Liver (tissue), 3 donors: Measurements from ENCODE around the gene ZNF846.

Experiments
- HNF4A ChIP-seq, 2 donors: conservative IDR thresholded peaks; 2 replicates each; pipeline ENCODE4 v1.6.1; 2016; ENCODE audit warnings: antibody characterized with exemption in 2 of 2, mild to moderate bottlenecking in 2 of 2
- JUND ChIP-seq, 2 donors: IDR thresholded peaks; 2 replicates each; pipeline ENCODE4 v1.6.1; 2016; ENCODE audit warnings: antibody characterized with exemption in 2 of 2
- RAD21 ChIP-seq, 2 donors: IDR thresholded peaks; 2 replicates each; pipeline ENCODE4 v1.6.1; 2016; ENCODE audit warnings: antibody characterized with exemption in 2 of 2, mild to moderate bottlenecking in 2 of 2
- SP1 ChIP-seq: IDR thresholded peaks from 2 replicates; pipeline ENCODE4 v1.6.1; 2018; ENCODE audit warnings: antibody characterized with exemption, mild to moderate bottlenecking
- TAF1 ChIP-seq: conservative IDR thresholded peaks from 2 replicates; pipeline ENCODE4 v1.6.1; 2016; ENCODE audit warnings: antibody characterized with exemption, mild to moderate bottlenecking
- YY1 ChIP-seq: IDR thresholded peaks from 2 replicates; pipeline ENCODE4 v1.6.1; 2016; ENCODE audit warnings: antibody characterized with exemption, mild to moderate bottlenecking
- TF ChIP-seq, protein P1 (sequence below): fragments of 150-350 bp; IDR thresholded peaks from 2 replicates; pipeline ENCODE4 v1.5.1; 2017; ENCODE audit warnings: improper control_type of control experiment, low read depth, low read length; ENCODE audit not compliant: missing input control
- TF ChIP-seq, protein P2 (sequence below): IDR thresholded peaks from 2 replicates; pipeline ENCODE4 v1.6.1; 2016; ENCODE audit warnings: antibody characterized with exemption, mild to moderate bottlenecking
- donor health status: healthy.
- donor health status: healthy.

DNA sequence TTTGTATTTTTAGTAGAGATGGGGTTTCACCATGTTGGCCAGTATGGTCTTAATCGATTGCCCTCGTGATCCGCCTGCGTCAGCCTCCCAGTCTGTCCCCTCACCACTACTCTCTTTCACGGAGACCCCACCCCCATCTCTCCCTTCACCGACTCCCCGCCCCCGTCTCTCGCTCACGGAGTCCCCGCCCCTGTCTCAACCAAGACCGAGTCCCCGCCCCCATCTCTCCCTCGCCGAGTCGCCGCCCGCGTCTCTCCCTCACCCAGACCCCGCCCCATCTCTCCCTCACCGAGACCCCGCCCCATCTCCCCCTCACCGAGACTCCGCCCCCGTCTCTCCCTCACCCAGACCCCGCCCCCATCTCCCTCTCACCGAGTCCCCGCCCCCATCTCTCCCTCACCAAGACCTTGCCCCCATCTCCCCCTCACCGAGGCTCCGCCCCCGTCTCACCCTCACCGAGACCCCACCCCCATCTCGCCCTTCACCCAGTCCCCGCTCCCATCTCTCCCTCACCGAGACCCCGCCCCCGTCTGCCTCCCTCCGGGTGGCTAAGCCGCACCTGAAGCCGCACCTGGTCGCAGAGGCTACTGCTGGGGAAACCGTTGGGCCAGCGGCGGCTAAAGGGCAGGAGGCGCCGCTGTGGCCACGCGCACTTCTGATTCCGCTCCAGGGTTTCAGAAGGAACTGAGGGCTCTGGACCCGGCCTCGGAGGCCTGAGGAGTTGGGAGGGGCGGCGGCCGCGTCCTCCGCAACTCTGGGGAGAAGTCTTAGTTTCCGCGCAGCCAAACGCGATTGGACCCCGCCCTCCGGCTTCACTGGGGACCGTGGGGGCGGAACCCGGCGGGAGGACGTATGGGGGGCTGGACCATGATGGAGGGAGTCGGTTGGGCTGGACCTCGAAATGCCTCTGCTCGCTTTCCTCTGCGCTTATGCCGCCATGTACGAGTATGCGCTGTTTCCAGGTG is 17.1 kb upstream of the ZNF846 start:
- TF ChIP-seq JUND (IDR thresholded peaks at IDR 0.05), result no peak
- TF ChIP-seq, protein P1, sequence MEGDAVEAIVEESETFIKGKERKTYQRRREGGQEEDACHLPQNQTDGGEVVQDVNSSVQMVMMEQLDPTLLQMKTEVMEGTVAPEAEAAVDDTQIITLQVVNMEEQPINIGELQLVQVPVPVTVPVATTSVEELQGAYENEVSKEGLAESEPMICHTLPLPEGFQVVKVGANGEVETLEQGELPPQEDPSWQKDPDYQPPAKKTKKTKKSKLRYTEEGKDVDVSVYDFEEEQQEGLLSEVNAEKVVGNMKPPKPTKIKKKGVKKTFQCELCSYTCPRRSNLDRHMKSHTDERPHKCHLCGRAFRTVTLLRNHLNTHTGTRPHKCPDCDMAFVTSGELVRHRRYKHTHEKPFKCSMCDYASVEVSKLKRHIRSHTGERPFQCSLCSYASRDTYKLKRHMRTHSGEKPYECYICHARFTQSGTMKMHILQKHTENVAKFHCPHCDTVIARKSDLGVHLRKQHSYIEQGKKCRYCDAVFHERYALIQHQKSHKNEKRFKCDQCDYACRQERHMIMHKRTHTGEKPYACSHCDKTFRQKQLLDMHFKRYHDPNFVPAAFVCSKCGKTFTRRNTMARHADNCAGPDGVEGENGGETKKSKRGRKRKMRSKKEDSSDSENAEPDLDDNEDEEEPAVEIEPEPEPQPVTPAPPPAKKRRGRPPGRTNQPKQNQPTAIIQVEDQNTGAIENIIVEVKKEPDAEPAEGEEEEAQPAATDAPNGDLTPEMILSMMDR, result no peak
- peak; percentile 88 for TF ChIP-seq SP1
- TF ChIP-seq TAF1, result peak; percentile 50
- TF ChIP-seq RAD21 (IDR thresholded peaks at IDR 0.05), result peak; percentile 5 to 10
- peak in 1 of 2 donors; percentile 27 for TF ChIP-seq HNF4A (conservative IDR thresholded peaks at IDR 0.05)
- TF ChIP-seq YY1, result peak; percentile 51
- TF ChIP-seq, protein P2, sequence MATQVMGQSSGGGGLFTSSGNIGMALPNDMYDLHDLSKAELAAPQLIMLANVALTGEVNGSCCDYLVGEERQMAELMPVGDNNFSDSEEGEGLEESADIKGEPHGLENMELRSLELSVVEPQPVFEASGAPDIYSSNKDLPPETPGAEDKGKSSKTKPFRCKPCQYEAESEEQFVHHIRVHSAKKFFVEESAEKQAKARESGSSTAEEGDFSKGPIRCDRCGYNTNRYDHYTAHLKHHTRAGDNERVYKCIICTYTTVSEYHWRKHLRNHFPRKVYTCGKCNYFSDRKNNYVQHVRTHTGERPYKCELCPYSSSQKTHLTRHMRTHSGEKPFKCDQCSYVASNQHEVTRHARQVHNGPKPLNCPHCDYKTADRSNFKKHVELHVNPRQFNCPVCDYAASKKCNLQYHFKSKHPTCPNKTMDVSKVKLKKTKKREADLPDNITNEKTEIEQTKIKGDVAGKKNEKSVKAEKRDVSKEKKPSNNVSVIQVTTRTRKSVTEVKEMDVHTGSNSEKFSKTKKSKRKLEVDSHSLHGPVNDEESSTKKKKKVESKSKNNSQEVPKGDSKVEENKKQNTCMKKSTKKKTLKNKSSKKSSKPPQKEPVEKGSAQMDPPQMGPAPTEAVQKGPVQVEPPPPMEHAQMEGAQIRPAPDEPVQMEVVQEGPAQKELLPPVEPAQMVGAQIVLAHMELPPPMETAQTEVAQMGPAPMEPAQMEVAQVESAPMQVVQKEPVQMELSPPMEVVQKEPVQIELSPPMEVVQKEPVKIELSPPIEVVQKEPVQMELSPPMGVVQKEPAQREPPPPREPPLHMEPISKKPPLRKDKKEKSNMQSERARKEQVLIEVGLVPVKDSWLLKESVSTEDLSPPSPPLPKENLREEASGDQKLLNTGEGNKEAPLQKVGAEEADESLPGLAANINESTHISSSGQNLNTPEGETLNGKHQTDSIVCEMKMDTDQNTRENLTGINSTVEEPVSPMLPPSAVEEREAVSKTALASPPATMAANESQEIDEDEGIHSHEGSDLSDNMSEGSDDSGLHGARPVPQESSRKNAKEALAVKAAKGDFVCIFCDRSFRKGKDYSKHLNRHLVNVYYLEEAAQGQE, result peak; percentile 43
